ENCODE results near the gene EMILIN3. TPM values are rescaled to one million over a fixed set of nuclear protein-coding genes. Genes with fewer than 3 reads are reported as not detected.

Gene EMILIN3
- total RNA-seq, 2 donors from 2014 or later: 0.14 to 0.27 TPM

GRCh38 chr20:41394931-41395666, 28.5 kb upstream of the EMILIN3 start:
- Histone ChIP-seq H3K4me1 (ENCODE audit: control insufficient read depth in 1 of 2, low read depth in 2 of 2) (peaks cover 0 to 16% of the 10 kb centered on the region in 2 donors), H3K27me3 (replicated peaks; ENCODE audit: insufficient read depth) (no peaks in the 10 kb centered on the region), H3K4me3 (no peak overlapping the region), H3K27ac (no peak overlapping the region), H3K9me3 (no peaks in the 10 kb centered on the region), H3K36me3 (no peaks in the 10 kb centered on the region)
- DNase-seq (ENCODE audit: low spot score) (no peak), ATAC-seq (ENCODE audit: insufficient number of reproducible peaks, low FRiP score, low read depth) (no peak)
- TF ChIP-seq CTCF (IDR thresholded peaks at IDR 0.05): no peak

GRCh38 chr20:41394081-41394480, 27.5 kb upstream of the EMILIN3 start:
- Histone ChIP-seq H3K4me1 (ENCODE audit: control insufficient read depth in 1 of 2, low read depth in 2 of 2) (peaks cover 0 to 16% of the 10 kb centered on the region in 2 donors), H3K9me3 (no peaks in the 10 kb centered on the region), H3K36me3 (no peaks in the 10 kb centered on the region), H3K4me3 (no peak overlapping the region), H3K27ac (no peak overlapping the region), H3K27me3 (replicated peaks; ENCODE audit: insufficient read depth) (no peaks in the 10 kb centered on the region)
- no peak for DNase-seq (ENCODE audit: low spot score)
- ATAC-seq (ENCODE audit: insufficient number of reproducible peaks, low FRiP score, low read depth): no peak
- TF ChIP-seq CTCF (IDR thresholded peaks at IDR 0.05): no peak

- DNase-seq (ENCODE audit: low spot score) (no peak), ATAC-seq (ENCODE audit: insufficient number of reproducible peaks, low FRiP score, low read depth) (no peak)
- Histone ChIP-seq H3K27me3 (replicated peaks; ENCODE audit: insufficient read depth) (no peaks in the 10 kb centered on the region), H3K4me3 (no peak overlapping the region), H3K9me3 (no peaks in the 10 kb centered on the region), H3K4me1 (ENCODE audit: control insufficient read depth in 1 of 2, low read depth in 2 of 2) (peaks cover 0 to 16% of the 10 kb centered on the region in 2 donors), H3K27ac (no peak overlapping the region), H3K36me3 (no peaks in the 10 kb centered on the region)
- no peak for TF ChIP-seq CTCF (IDR thresholded peaks at IDR 0.05)
Measured at GRCh38 chr20:41393705-41394066, 27.1 kb upstream of the EMILIN3 start.

- TF ChIP-seq CTCF (IDR thresholded peaks at IDR 0.05): no peak
- H3K9me3 ChIP-seq: no peaks in the 10 kb centered on the region
- no peaks in the 10 kb centered on the region for H3K27me3 ChIP-seq (replicated peaks; ENCODE audit: insufficient read depth)
- ATAC-seq (ENCODE audit: insufficient number of reproducible peaks, low FRiP score, low read depth) (no peak), DNase-seq (ENCODE audit: low spot score) (no peak)
- no peak overlapping the region for H3K27ac ChIP-seq
- H3K4me3 ChIP-seq: no peak overlapping the region
- H3K36me3 ChIP-seq: no peaks in the 10 kb centered on the region
- peaks cover 0 to 16% of the 10 kb centered on the region in 2 donors for H3K4me1 ChIP-seq (ENCODE audit: control insufficient read depth in 1 of 2, low read depth in 2 of 2)
Measured at GRCh38 chr20:41392871-41393704, 26.5 kb upstream of the EMILIN3 start.

GRCh38 chr20:41392295-41392694, 25.7 kb upstream of the EMILIN3 start:
- no peak overlapping the region for H3K27ac ChIP-seq
- no peak for ATAC-seq (ENCODE audit: insufficient number of reproducible peaks, low FRiP score, low read depth)
- H3K9me3 ChIP-seq: no peaks in the 10 kb centered on the region
- DNase-seq (ENCODE audit: low spot score): no peak
- H3K27me3 ChIP-seq (replicated peaks; ENCODE audit: insufficient read depth): no peaks in the 10 kb centered on the region
- no peaks in the 10 kb centered on the region for H3K36me3 ChIP-seq
- no peak overlapping the region for H3K4me3 ChIP-seq
- peaks cover 0 to 18% of the 10 kb centered on the region in 2 donors for H3K4me1 ChIP-seq (ENCODE audit: control insufficient read depth in 1 of 2, low read depth in 2 of 2)
- TF ChIP-seq CTCF (IDR thresholded peaks at IDR 0.05): no peak
